ENCODE data around the gene SBNO2. TPM values are rescaled to one million over a fixed set of nuclear protein-coding genes. Genes with fewer than 3 reads are reported as not detected.
A peak's percentile ranks its signal among the peaks of the same experiment; 100 is the strongest.

SBNO2 gene
- total and polyA plus RNA-seq, 2 of the 4 experiments (the other 2 are of a cell fraction): 13.4 to 40.5 TPM

GRCh38 chr19:1222394-1222793, 48.3 kb upstream of the SBNO2 start:
- H3K36me3 ChIP-seq (ENCODE audit: control insufficient read depth, insufficient read depth, low read length): peaks cover 48% of the 10 kb centered on the region
- H3K18ac ChIP-seq (ENCODE audit: low read depth, low read length): no peak overlapping the region
- no peak overlapping the region for H2AK5ac ChIP-seq (ENCODE audit: low read depth, low read length)
- CTCF ChIA-PET: no interaction called here
- peaks cover 9 to 46% of the 10 kb centered on the region in 2 experiments; a peak in 3 of 4 replicates for H3K79me1 ChIP-seq (ENCODE audit: low read depth in 1 of 2, low read length in 2 of 2)
- H3K14ac ChIP-seq (replicated peaks; ENCODE audit: low read depth, low read length): no peak overlapping the region
- H3K4ac ChIP-seq (ENCODE audit: low read depth, low read length): no peak overlapping the region
- ATAC-seq (ENCODE audit: low read depth): no peak
- H2BK120ac ChIP-seq (ENCODE audit: low read depth, low read length): no peak overlapping the region
- intact Hi-C loops (cut with micrococcal nuclease): no loop called here
- no peaks in the 10 kb centered on the region for H3K4me1 ChIP-seq (ENCODE audit: control insufficient read depth, insufficient read depth, low read length)
- H3K9me3 ChIP-seq (ENCODE audit: control insufficient read depth, insufficient read depth, low read length): no peaks in the 10 kb centered on the region
- H3K27ac ChIP-seq (ENCODE audit: insufficient read depth, low read length): no peak overlapping the region
- WGBS, 2 experiments (ENCODE audit: extremely low coverage in 2 of 2, insufficient read length in 1 of 2): 84% methylated on average over 6 of the region's 14 CpGs; no CpG with 5 or more reads in 1 of the 2 experiments
- no peak overlapping the region for H3K9ac ChIP-seq (ENCODE audit: low read depth, low read length)
- no peak for DNase-seq
- H3K27me3 ChIP-seq (ENCODE audit: control insufficient read depth, insufficient read depth, low read length): no peaks in the 10 kb centered on the region
- H3K56ac ChIP-seq (ENCODE audit: extremely low read depth, insufficient read depth, low read length): no peak overlapping the region
- H2AK9ac ChIP-seq (replicated peaks; ENCODE audit: low read depth, low read length, poor library complexity): no peak overlapping the region
- no peak overlapping the region for H3K4me2 ChIP-seq (ENCODE audit: low read depth, low read length)
- H4K5ac ChIP-seq (ENCODE audit: low read depth, low read length): no peak overlapping the region
- H2BK15ac ChIP-seq (ENCODE audit: low read depth, low read length): no peak overlapping the region
- no peak for TF ChIP-seq CEBPB (IDR thresholded peaks at IDR 0.05; ENCODE audit: low read depth, low read length)
- TF ChIP-seq CTCF (conservative IDR thresholded peaks at IDR 0.05; ENCODE audit: low read depth, low read length): peak; percentile 12; the same call in 1 of the 2 replicates
- no TSS peak for BruUV-seq (replicated peaks)
- peaks cover 31% of the 10 kb centered on the region for H4K20me1 ChIP-seq (ENCODE audit: insufficient read depth, low read length)
- no peak overlapping the region for H2BK5ac ChIP-seq (ENCODE audit: low read depth, low read length, poor library complexity, severe bottlenecking)
- POLR2A ChIA-PET (ENCODE audit: unreplicated experiment): no interaction called here
- in situ Hi-C loops (cut with MboI; ENCODE audit: low sequenced_read_pairs): no loop called here
- dilution Hi-C loops (cut with HindIII; ENCODE audit: low sequenced_read_pairs, unreplicated experiment): no loop called here
- no peak overlapping the region for H4K91ac ChIP-seq (ENCODE audit: insufficient read depth, low read depth, low read length)
- H4K8ac ChIP-seq (ENCODE audit: low read depth in 2 of 2, low read length in 2 of 2): no peak overlapping the region
- no peak overlapping the region for H3K23ac ChIP-seq (ENCODE audit: low read depth, low read length)
- H3K4me3 ChIP-seq (ENCODE audit: insufficient read depth, low read depth, low read length): no peak overlapping the region
- H3K9me1 ChIP-seq (ENCODE audit: insufficient read depth, low read length): no peaks in the 10 kb centered on the region
- H2BK20ac ChIP-seq (ENCODE audit: low read depth, low read length): no peak overlapping the region
- H2AFZ ChIP-seq (replicated peaks; ENCODE audit: low read length, poor library complexity): no peak overlapping the region

Data from IMR-90 (cell line).